Neural cell (in vitro differentiated cells): ENCODE results near the gene TAGLN. TPM values are rescaled to one million over a fixed set of nuclear protein-coding genes. Genes with fewer than 3 reads are reported as not detected.

Experiments used
- H2AFZ ChIP-seq: fragments of 200-600, 300-800 bp; sonication (generic), shearing (Covaris generic); 2 replicates; pipeline ENCODE4 v1.6.0; 2014; ENCODE audit warnings: low read depth, mild to moderate bottlenecking, antibody characterized with exemption, low read length, moderate library complexity
- H3F3A ChIP-seq: fragments of 200-600 bp; shearing (Covaris generic); 2 replicates; pipeline ENCODE4 v1.6.1; 2016; ENCODE audit warnings: mild to moderate bottlenecking, moderate library complexity, mixed read lengths, antibody characterized with exemption, low read length; ENCODE audit not compliant: insufficient read depth, poor library complexity, severe bottlenecking
- H3K27ac ChIP-seq: fragments of 200-600, 300-800 bp; sonication (generic), shearing (Covaris generic); 2 replicates; pipeline ENCODE4 v1.5.1; 2014; ENCODE audit warnings: mild to moderate bottlenecking, low read length, moderate library complexity
- H3K27me3 ChIP-seq: fragments of 300-800, 200-600 bp; sonication (generic), shearing (Covaris generic); 2 replicates; pipeline ENCODE4 v1.6.0; 2014; ENCODE audit warnings: mild to moderate bottlenecking, low read depth, low read length, moderate library complexity; ENCODE audit not compliant: insufficient read depth
- H3K36me3 ChIP-seq: fragments of 300-800, 200-600 bp; sonication (generic), shearing (Covaris generic); 2 replicates; pipeline ENCODE4 v1.5.1; 2014; ENCODE audit warnings: mild to moderate bottlenecking, antibody characterized with exemption, low read length, moderate library complexity; ENCODE audit not compliant: insufficient read depth
- H3K4me2 ChIP-seq: fragments of 300-800, 200-600 bp; sonication (generic), shearing (Covaris generic); 2 replicates; pipeline ENCODE4 v1.6.0; 2014; ENCODE audit warnings: mild to moderate bottlenecking, low read length
- H3K4me3 ChIP-seq: fragments of 300-800, 200-600 bp; sonication (generic), shearing (Covaris generic); 2 replicates; pipeline ENCODE4 v1.5.1; 2014; ENCODE audit warnings: mild to moderate bottlenecking, low read length, moderate library complexity
- H3K79me2 ChIP-seq: fragments of 200-600 bp; shearing (Covaris generic); replicated peaks from 2 replicates; pipeline ENCODE4 v1.6.0; 2014; ENCODE audit warnings: mild to moderate bottlenecking, low read length, moderate library complexity; ENCODE audit not compliant: insufficient read depth
- H3K9ac ChIP-seq: fragments of 300-800, 200-600 bp; sonication (generic), shearing (Covaris generic); 2 replicates; pipeline ENCODE4 v1.6.1; 2016; ENCODE audit warnings: mild to moderate bottlenecking, low read length, mixed read lengths
- H3K9me2 ChIP-seq: fragments of 200-600 bp; shearing (Covaris generic); 2 replicates; pipeline ENCODE4 v1.6.1; 2016; ENCODE audit warnings: mild to moderate bottlenecking, low read length, mixed read lengths; ENCODE audit not compliant: insufficient read depth
- H3K9me3 ChIP-seq: fragments of 200-600, 300-800 bp; sonication (generic), shearing (Covaris generic); 2 replicates; pipeline ENCODE4 v1.6.1; 2016; ENCODE audit warnings: mild to moderate bottlenecking, mixed run types, low read length, moderate library complexity, mixed read lengths
- H4K20me1 ChIP-seq: fragments of 200-600 bp; shearing (Covaris generic); 2 replicates; pipeline ENCODE4 v1.6.1; 2016; ENCODE audit warnings: mild to moderate bottlenecking, mixed run types; ENCODE audit not compliant: insufficient read depth
- EP300 ChIP-seq: fragments of 450-650 bp; conservative IDR thresholded peaks from 2 replicates; pipeline ENCODE4 v1.6.1; 2014; ENCODE audit warnings: antibody characterized with exemption, mild to moderate bottlenecking, moderate library complexity; ENCODE audit not compliant: poor library complexity, severe bottlenecking
- EZH2 ChIP-seq: fragments of 200-600, 300-800 bp; shearing (Covaris generic), sonication (generic); IDR thresholded peaks from 2 replicates; pipeline ENCODE4 v1.6.1; 2014; ENCODE audit warnings: antibody characterized with exemption, low read length, borderline replicate concordance, mild to moderate bottlenecking; ENCODE audit not compliant: insufficient read depth, poor library complexity, severe bottlenecking
- MXI1 ChIP-seq: fragments of 450-650 bp; conservative IDR thresholded peaks from 2 replicates; pipeline ENCODE4 v1.6.1; 2014; ENCODE audit warnings: antibody characterized with exemption, mild to moderate bottlenecking; ENCODE audit not compliant: poor library complexity, severe bottlenecking
- POLR2AphosphoS5 ChIP-seq: IDR thresholded peaks from 2 replicates; pipeline ENCODE4 v1.6.1; 2012
- RAD21 ChIP-seq: fragments of 450-650 bp; conservative IDR thresholded peaks from 2 replicates; pipeline ENCODE4 v1.6.1; 2014; ENCODE audit warnings: antibody characterized with exemption, mild to moderate bottlenecking, moderate library complexity
- SMC3 ChIP-seq: fragments of 450-650 bp; conservative IDR thresholded peaks from 2 replicates; pipeline ENCODE4 v1.6.1; 2014; ENCODE audit warnings: antibody characterized with exemption, mild to moderate bottlenecking, moderate library complexity; ENCODE audit not compliant: poor library complexity
- TAF1 ChIP-seq: IDR thresholded peaks from 2 replicates; pipeline ENCODE4 v1.6.1; 2012; ENCODE audit warnings: low read depth
- polyA plus RNA-seq: library from polyadenylated mRNA; depleted of rRNA; stranded (reverse); fragments of >200 nt; gene quantifications from 2 replicates; pipeline ENCODE4 v1.2.3, GENCODE V29; 2014
- TF ChIP-seq, protein P1 (sequence below): fragments of 450-650 bp; IDR thresholded peaks from 2 replicates; pipeline ENCODE4 v1.5.1; 2014; ENCODE audit warnings: antibody characterized with exemption, mild to moderate bottlenecking, moderate library complexity; ENCODE audit not compliant: poor library complexity, severe bottlenecking
- TF ChIP-seq, protein P2 (sequence below): IDR thresholded peaks from 2 replicates; pipeline ENCODE4 v1.6.1; 2012; ENCODE audit warnings: borderline replicate concordance

TAGLN gene
- polyA plus RNA-seq, 1 donor from 2014 or later, result 15.7 TPM

DNA sequence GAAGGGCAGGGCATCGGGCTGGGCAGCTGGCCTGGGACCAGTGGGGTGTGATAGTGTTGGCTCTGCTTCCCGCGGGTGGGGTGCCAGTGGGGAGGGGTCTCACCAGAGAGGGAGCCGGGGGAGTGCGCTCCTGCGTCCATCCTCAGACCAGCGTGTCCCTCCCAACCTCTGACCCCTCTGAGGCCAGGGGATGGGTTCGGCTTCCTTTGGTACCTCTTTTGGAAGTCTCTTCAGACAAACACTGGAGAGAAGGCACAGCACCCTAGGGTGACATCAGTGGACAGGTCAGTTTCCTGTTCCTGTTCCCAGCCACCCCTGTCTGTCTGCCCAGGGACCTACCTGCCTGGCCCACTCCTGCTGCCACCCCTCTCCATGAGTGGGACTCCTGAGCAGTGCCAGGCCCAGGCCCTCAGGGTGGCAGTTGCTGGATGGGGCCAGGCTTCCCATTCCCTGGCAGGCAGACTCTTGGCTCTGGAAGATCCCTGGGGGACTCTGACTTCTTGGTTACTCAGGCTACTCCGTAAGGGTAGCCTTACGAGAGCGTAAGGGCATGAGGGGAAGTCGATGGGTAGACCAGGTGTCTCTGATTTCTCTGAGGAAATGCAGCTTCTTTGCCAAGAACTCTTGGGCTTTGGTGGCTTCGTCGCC lies 2.6 kb downstream of the TAGLN start:
- Histone ChIP-seq H4K20me1 (no peaks in the 10 kb centered on the region), H3K9ac (no peak overlapping the region), H3K79me2 (no peaks in the 10 kb centered on the region)

DNA sequence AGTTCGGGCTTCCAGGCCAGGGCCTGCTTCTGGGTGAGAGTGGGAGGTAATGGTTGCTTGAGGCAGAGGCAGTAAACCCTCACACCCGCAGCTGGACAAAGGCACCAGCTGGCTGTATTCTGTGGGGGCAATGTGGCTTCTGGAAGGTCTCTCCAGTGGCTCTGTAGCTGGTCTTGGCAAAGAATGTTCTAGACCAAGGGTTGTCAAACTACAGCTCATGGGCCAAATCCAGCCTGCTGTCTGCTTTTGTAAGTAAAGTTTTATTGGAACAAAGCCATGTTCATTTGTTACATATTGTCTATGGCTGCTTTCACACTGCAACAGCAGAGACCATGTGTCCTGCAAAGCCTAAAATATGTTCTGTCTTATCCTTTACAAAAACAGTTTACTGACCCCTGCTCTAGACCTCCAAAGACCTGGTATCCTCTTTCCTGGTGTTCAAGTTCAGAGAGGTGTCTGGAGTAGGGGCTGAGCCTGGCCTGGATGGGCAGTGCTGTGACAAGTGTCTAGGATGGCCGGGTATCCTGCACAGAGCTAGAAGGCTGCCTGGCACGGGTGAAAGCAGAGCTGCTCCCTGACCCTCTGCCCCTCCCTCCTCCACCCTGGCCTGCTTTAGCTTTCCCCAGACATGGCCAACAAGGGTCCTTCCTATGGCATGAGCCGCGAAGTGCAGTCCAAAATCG lies 3.4 kb downstream of the TAGLN start:
- no peaks in the 10 kb centered on the region for H3K27me3 ChIP-seq
- no peaks in the 10 kb centered on the region for H3K79me2 ChIP-seq
- H3K9me3 ChIP-seq, result no peaks in the 10 kb centered on the region
- no peaks in the 10 kb centered on the region for H3F3A ChIP-seq
- no peak overlapping the region for H2AFZ ChIP-seq
- no peak overlapping the region for H3K9ac ChIP-seq
- H3K9me2 ChIP-seq, result no peaks in the 10 kb centered on the region
- H3K36me3 ChIP-seq, result no peaks in the 10 kb centered on the region
- no peak overlapping the region for H3K27ac ChIP-seq
- no peak overlapping the region for H3K4me3 ChIP-seq
- H4K20me1 ChIP-seq, result no peaks in the 10 kb centered on the region
- H3K4me2 ChIP-seq, result no peak overlapping the region
- no peak for TF ChIP-seq TAF1
- no peak for TF ChIP-seq EZH2
- TF ChIP-seq, protein P1, sequence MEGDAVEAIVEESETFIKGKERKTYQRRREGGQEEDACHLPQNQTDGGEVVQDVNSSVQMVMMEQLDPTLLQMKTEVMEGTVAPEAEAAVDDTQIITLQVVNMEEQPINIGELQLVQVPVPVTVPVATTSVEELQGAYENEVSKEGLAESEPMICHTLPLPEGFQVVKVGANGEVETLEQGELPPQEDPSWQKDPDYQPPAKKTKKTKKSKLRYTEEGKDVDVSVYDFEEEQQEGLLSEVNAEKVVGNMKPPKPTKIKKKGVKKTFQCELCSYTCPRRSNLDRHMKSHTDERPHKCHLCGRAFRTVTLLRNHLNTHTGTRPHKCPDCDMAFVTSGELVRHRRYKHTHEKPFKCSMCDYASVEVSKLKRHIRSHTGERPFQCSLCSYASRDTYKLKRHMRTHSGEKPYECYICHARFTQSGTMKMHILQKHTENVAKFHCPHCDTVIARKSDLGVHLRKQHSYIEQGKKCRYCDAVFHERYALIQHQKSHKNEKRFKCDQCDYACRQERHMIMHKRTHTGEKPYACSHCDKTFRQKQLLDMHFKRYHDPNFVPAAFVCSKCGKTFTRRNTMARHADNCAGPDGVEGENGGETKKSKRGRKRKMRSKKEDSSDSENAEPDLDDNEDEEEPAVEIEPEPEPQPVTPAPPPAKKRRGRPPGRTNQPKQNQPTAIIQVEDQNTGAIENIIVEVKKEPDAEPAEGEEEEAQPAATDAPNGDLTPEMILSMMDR, result no peak
- no peak for TF ChIP-seq MXI1
- TF ChIP-seq EP300, result no peak
- TF ChIP-seq RAD21, result no peak
- TF ChIP-seq, protein P2, sequence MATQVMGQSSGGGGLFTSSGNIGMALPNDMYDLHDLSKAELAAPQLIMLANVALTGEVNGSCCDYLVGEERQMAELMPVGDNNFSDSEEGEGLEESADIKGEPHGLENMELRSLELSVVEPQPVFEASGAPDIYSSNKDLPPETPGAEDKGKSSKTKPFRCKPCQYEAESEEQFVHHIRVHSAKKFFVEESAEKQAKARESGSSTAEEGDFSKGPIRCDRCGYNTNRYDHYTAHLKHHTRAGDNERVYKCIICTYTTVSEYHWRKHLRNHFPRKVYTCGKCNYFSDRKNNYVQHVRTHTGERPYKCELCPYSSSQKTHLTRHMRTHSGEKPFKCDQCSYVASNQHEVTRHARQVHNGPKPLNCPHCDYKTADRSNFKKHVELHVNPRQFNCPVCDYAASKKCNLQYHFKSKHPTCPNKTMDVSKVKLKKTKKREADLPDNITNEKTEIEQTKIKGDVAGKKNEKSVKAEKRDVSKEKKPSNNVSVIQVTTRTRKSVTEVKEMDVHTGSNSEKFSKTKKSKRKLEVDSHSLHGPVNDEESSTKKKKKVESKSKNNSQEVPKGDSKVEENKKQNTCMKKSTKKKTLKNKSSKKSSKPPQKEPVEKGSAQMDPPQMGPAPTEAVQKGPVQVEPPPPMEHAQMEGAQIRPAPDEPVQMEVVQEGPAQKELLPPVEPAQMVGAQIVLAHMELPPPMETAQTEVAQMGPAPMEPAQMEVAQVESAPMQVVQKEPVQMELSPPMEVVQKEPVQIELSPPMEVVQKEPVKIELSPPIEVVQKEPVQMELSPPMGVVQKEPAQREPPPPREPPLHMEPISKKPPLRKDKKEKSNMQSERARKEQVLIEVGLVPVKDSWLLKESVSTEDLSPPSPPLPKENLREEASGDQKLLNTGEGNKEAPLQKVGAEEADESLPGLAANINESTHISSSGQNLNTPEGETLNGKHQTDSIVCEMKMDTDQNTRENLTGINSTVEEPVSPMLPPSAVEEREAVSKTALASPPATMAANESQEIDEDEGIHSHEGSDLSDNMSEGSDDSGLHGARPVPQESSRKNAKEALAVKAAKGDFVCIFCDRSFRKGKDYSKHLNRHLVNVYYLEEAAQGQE, result no peak
- no peak for TF ChIP-seq POLR2AphosphoS5
- TF ChIP-seq SMC3, result no peak

More for the DNA sequence above, 2.6 kb downstream of the TAGLN start:
- Histone ChIP-seq H2AFZ (no peak overlapping the region), H3K27ac (no peak overlapping the region), H3K4me2 (no peak overlapping the region), H3K4me3 (no peak overlapping the region), H3K9me3 (no peaks in the 10 kb centered on the region), H3F3A (no peaks in the 10 kb centered on the region), H3K9me2 (no peaks in the 10 kb centered on the region), H3K27me3 (no peaks in the 10 kb centered on the region), H3K36me3 (no peaks in the 10 kb centered on the region)
- TF ChIP-seq RAD21, result no peak
- TF ChIP-seq EZH2, result no peak
- no peak for TF ChIP-seq TAF1
